Progenitor cell of endocrine pancreas (in vitro differentiated cells): Measurements from ENCODE around the gene GRAMD1B. TPM values are rescaled to one million over a fixed set of nuclear protein-coding genes. Genes with fewer than 3 reads are reported as not detected.

Experiments
- DNase-seq: peaks from one replicate; pipeline ENCODE4 v3.0.0; 2021; ENCODE audit warnings: low spot score; ENCODE audit not compliant: unreplicated experiment
- H3K27ac Mint-ChIP-seq: 2 replicates; pipeline ENCODE4 v1.8.0; 2021; ENCODE audit warnings: mild to moderate bottlenecking, moderate library complexity, mixed read lengths
- H3K27me3 Mint-ChIP-seq: 2 replicates; pipeline ENCODE4 v1.8.0; 2021; ENCODE audit warnings: mixed read lengths
- H3K36me3 Mint-ChIP-seq: 2 replicates; pipeline ENCODE4 v1.8.0; 2022; ENCODE audit warnings: mixed read lengths; ENCODE audit not compliant: insufficient read depth
- H3K4me1 Mint-ChIP-seq: 2 replicates; pipeline ENCODE4 v1.8.0; 2021; ENCODE audit warnings: low read depth, mixed read lengths
- H3K4me3 Mint-ChIP-seq: 2 replicates; pipeline ENCODE4 v1.8.0; 2021; ENCODE audit warnings: low read depth, mild to moderate bottlenecking, moderate library complexity, mixed read lengths
- H3K9me3 Mint-ChIP-seq: 2 replicates; pipeline ENCODE4 v1.8.0; 2021; ENCODE audit warnings: low read depth, mixed read lengths
- CTCF ChIP-seq: fragments of 200-600 bp; sonication (generic); IDR thresholded peaks from one replicate; pipeline ENCODE4 v1.5.0; 2021; ENCODE audit warnings: antibody characterized with exemption, mild to moderate bottlenecking; ENCODE audit not compliant: unreplicated experiment
- total RNA-seq: library from RNA; stranded (reverse); gene quantifications from 2 replicates; pipeline ENCODE4 v1.2.1, GENCODE V29; 2021

GRAMD1B gene
- total RNA-seq, 1 donor from 2014 or later, result 4.5 TPM

- TF ChIP-seq CTCF, result peak; percentile 75
- Mint-ChIP-seq H3K27ac (peak overlapping the region; percentile 31), H3K4me3 (no peak overlapping the region), H3K4me1 (peaks cover 32% of the 10 kb centered on the region), H3K27me3 (peaks cover 24% of the 10 kb centered on the region), H3K36me3 (no peaks in the 10 kb centered on the region), H3K9me3 (no peaks in the 10 kb centered on the region)
- DNase-seq, result peak; percentile 47
Observed at GRCh38 chr11:123407130-123407995, 22.7 kb upstream of the GRAMD1B start.

- Mint-ChIP-seq H3K36me3 (no peaks in the 10 kb centered on the region), H3K27ac (peak overlapping the region; percentile 31), H3K27me3 (peaks cover 24% of the 10 kb centered on the region), H3K4me1 (peaks cover 34% of the 10 kb centered on the region), H3K4me3 (no peak overlapping the region), H3K9me3 (no peaks in the 10 kb centered on the region)
- no peak for TF ChIP-seq CTCF
- DNase-seq, result no peak
Observed at GRCh38 chr11:123407996-123408597, 22.0 kb upstream of the GRAMD1B start.

GRCh38 chr11:123408619-123409455, 21.2 kb upstream of the GRAMD1B start:
- no peak overlapping the region for H3K4me3 Mint-ChIP-seq
- H3K27me3 Mint-ChIP-seq, result peaks cover 22% of the 10 kb centered on the region
- H3K4me1 Mint-ChIP-seq, result peaks cover 36% of the 10 kb centered on the region
- no peak overlapping the region for H3K27ac Mint-ChIP-seq
- H3K9me3 Mint-ChIP-seq, result no peaks in the 10 kb centered on the region
- no peak for TF ChIP-seq CTCF
- no peak for DNase-seq
- no peaks in the 10 kb centered on the region for H3K36me3 Mint-ChIP-seq

GRCh38 chr11:123409456-123410217, 20.4 kb upstream of the GRAMD1B start:
- Mint-ChIP-seq H3K9me3 (peaks cover 3% of the 10 kb centered on the region), H3K36me3 (no peaks in the 10 kb centered on the region), H3K4me1 (peaks cover 33% of the 10 kb centered on the region), H3K27me3 (peaks cover 15% of the 10 kb centered on the region), H3K27ac (no peak overlapping the region), H3K4me3 (no peak overlapping the region)
- TF ChIP-seq CTCF, result no peak
- no peak for DNase-seq

GRCh38 chr11:123410218-123410549, 19.9 kb upstream of the GRAMD1B start:
- no peaks in the 10 kb centered on the region for H3K36me3 Mint-ChIP-seq
- H3K4me1 Mint-ChIP-seq, result peaks cover 29% of the 10 kb centered on the region
- peaks cover 10% of the 10 kb centered on the region for H3K27me3 Mint-ChIP-seq
- peaks cover 4% of the 10 kb centered on the region for H3K9me3 Mint-ChIP-seq
- no peak overlapping the region for H3K4me3 Mint-ChIP-seq
- TF ChIP-seq CTCF, result no peak
- no peak overlapping the region for H3K27ac Mint-ChIP-seq
- no peak for DNase-seq
